ENCODE data around the gene USP32. TPM values are rescaled to one million over a fixed set of nuclear protein-coding genes. Genes with fewer than 3 reads are reported as not detected.

Gene USP32
- total and polyA plus RNA-seq, 4 donors = 11.6 to 103 (median 42.9) TPM

- TF ChIP-seq YY1 (IDR thresholded peaks at IDR 0.05) = peak; percentile 47
- TF ChIP-seq TAF1 (conservative IDR thresholded peaks at IDR 0.05) = no peak
- TF ChIP-seq HNF4A (conservative IDR thresholded peaks at IDR 0.05) = peak; percentile 31 to 65
- peak; percentile 31 to 74 for TF ChIP-seq RXRA (IDR thresholded peaks at IDR 0.05)
- TF ChIP-seq JUND (IDR thresholded peaks at IDR 0.05) = peak in 1 of 2 donors; percentile 77
These were observed 70.4 kb downstream of the USP32 start (continued) for GRCh38 chr17:60321336-60322055.

- H3K9ac ChIP-seq (ENCODE audit: low read depth in 1 of 2, low read length in 2 of 2) = no peak overlapping the region
- no peaks in the 10 kb centered on the region for H3K36me3 ChIP-seq (ENCODE audit: control insufficient read depth in 4 of 4, insufficient read depth in 3 of 4, low read depth in 1 of 4, low read length in 3 of 4)
- WGBS = 97% methylated on average over 5 of the region's 5 CpGs
- no peak overlapping the region for H3K27ac ChIP-seq (ENCODE audit: low read depth in 1 of 2, low read length in 2 of 2)
- H3K4me3 ChIP-seq (ENCODE audit: low read depth in 1 of 3, low read length in 3 of 3) = no peak overlapping the region
- no peak for DNase-seq (ENCODE audit: low spot score)
- TF ChIP-seq FOXA2 (IDR thresholded peaks at IDR 0.05) = no peak
- TF ChIP-seq GABPA (IDR thresholded peaks at IDR 0.05 in 1 of 2, conservative IDR thresholded peaks at IDR 0.05 in 1 of 2) = no peak
- TF ChIP-seq RAD21 (IDR thresholded peaks at IDR 0.05) = no peak
- TF ChIP-seq TAF1 (conservative IDR thresholded peaks at IDR 0.05) = no peak
- TF ChIP-seq HNF4A (conservative IDR thresholded peaks at IDR 0.05) = no peak
- no peak for TF ChIP-seq ZBTB33 (IDR thresholded peaks at IDR 0.05)
- no peaks in the 10 kb centered on the region for H3K27me3 ChIP-seq (ENCODE audit: control insufficient read depth in 4 of 4, insufficient read depth in 4 of 4, low read length in 3 of 4)
- H3K9me3 ChIP-seq (ENCODE audit: control insufficient read depth in 4 of 4, low read length in 3 of 4) = no peaks in the 10 kb centered on the region
- peaks cover 7 to 28% (median 10%) of the 10 kb centered on the region in 4 donors for H3K4me1 ChIP-seq (ENCODE audit: control insufficient read depth in 4 of 4, insufficient read depth in 4 of 4, low read length in 3 of 4)
These were observed 73.1 kb downstream of the USP32 start for GRCh38 chr17:60318830-60319229.

- no peak overlapping the region for H3K4me3 ChIP-seq (ENCODE audit: low read depth in 1 of 3, low read length in 3 of 3)
- H3K27ac ChIP-seq (ENCODE audit: low read depth in 1 of 2, low read length in 2 of 2) = no peak overlapping the region
- peaks cover 7 to 30% (median 10%) of the 10 kb centered on the region in 4 donors for H3K4me1 ChIP-seq (ENCODE audit: control insufficient read depth in 4 of 4, insufficient read depth in 4 of 4, low read length in 3 of 4)
- DNase-seq (ENCODE audit: low spot score) = no peak
- H3K9ac ChIP-seq (ENCODE audit: low read depth in 1 of 2, low read length in 2 of 2) = no peak overlapping the region
- no peaks in the 10 kb centered on the region for H3K36me3 ChIP-seq (ENCODE audit: control insufficient read depth in 4 of 4, insufficient read depth in 3 of 4, low read depth in 1 of 4, low read length in 3 of 4)
- no peaks in the 10 kb centered on the region for H3K27me3 ChIP-seq (ENCODE audit: control insufficient read depth in 4 of 4, insufficient read depth in 4 of 4, low read length in 3 of 4)
- no peaks in the 10 kb centered on the region for H3K9me3 ChIP-seq (ENCODE audit: control insufficient read depth in 4 of 4, low read length in 3 of 4)
- TF ChIP-seq MAX (IDR thresholded peaks at IDR 0.05) (no peak), HNF4G (IDR thresholded peaks at IDR 0.05) (no peak), SP1 (IDR thresholded peaks at IDR 0.05) (no peak), YY1 (IDR thresholded peaks at IDR 0.05) (no peak), NR2F2 (IDR thresholded peaks at IDR 0.05) (no peak), REST (IDR thresholded peaks at IDR 0.05) (no peak)
These were observed 73.6 kb downstream of the USP32 start for GRCh38 chr17:60318326-60318725.
